Measurements from ENCODE around the gene DDX39A. TPM values are rescaled to one million over a fixed set of nuclear protein-coding genes. Genes with fewer than 3 reads are reported as not detected.

DDX39A gene
- total and polyA plus RNA-seq, 2 donors (not counting 1 experiment from before 2014, with no cell fraction given), result 178 to 393 TPM

GRCh38 chr19:14413693-14414181, 5.4 kb downstream of the DDX39A start:
- TF ChIP-seq CTCF (IDR thresholded peaks at IDR 0.05) (no peak), EZH2 (IDR thresholded peaks at IDR 0.05; ENCODE audit: borderline replicate concordance, insufficient read depth, low read depth, low read length, poor library complexity, severe bottlenecking) (no peak)
- no peak overlapping the region for H3K9ac ChIP-seq (ENCODE audit: low read length)
- ATAC-seq (ENCODE audit: low read depth) (no peak), DNase-seq (peak; percentile 42)
- no peak overlapping the region for H2AFZ ChIP-seq (ENCODE audit: insufficient read depth, low read depth, low read length, poor library complexity, severe bottlenecking)
- ChIA-PET POLR2A (interaction anchor here (0.6 to 0.7 kb wide), 2 partner anchors 32 to 1321 kb away, joined by 3 read pairs; partner anchors contain the start of gene ADGRE5), CTCF (interaction anchor here (1.4 to 1.8 kb wide), 3 partner anchors 51 to 65 kb away, joined by 4 to 7 read pairs (median 5); no protein-coding TSS in a partner anchor)
- 100% methylated on average over 1 of the region's 3 CpGs for WGBS (ENCODE audit: insufficient coverage)
- H4K20me1 ChIP-seq (ENCODE audit: control insufficient read depth, insufficient read depth, low read length, poor library complexity, severe bottlenecking), result peaks cover 98% of the 10 kb centered on the region
- H3K4me2 ChIP-seq (replicated peaks; ENCODE audit: low read depth, low read length, poor library complexity, severe bottlenecking), result no peak overlapping the region
- peaks cover 0 to 7% (median 0%) of the 10 kb centered on the region in 3 donors for H3K9me3 ChIP-seq (ENCODE audit: control extremely low read depth in 1 of 3, control insufficient read depth in 2 of 3, insufficient read depth in 1 of 3, low read length in 2 of 3)
- intact Hi-C loops (cut with micrococcal nuclease), result no loop called here
- H3K27me3 ChIP-seq (replicated peaks in 1 of 4; ENCODE audit: control extremely low read depth in 1 of 4, control insufficient read depth in 3 of 4, insufficient read depth in 4 of 4, low read length in 3 of 4), result no peaks in the 10 kb centered on the region
- H3K27ac ChIP-seq (ENCODE audit: low read length in 2 of 2), result no peak overlapping the region
- H3K27ac Mint-ChIP-seq, result peak overlapping the region; percentile 60
- no peak overlapping the region for H3K4me3 ChIP-seq (ENCODE audit: control extremely low read depth in 1 of 5, extremely low read depth in 1 of 5, insufficient read depth in 1 of 5, low read depth in 2 of 5, low read length in 4 of 5)
- H3K4me1 Mint-ChIP-seq, result peaks cover 62% of the 10 kb centered on the region
- peaks cover 0 to 73% of the 10 kb centered on the region in 2 experiments for H3K36me3 ChIP-seq (replicated peaks in 1 of 2; ENCODE audit: control extremely low read depth in 1 of 2, control insufficient read depth in 1 of 2, extremely low read depth in 1 of 2, insufficient read depth in 2 of 2, low read length in 1 of 2)
- peaks cover 83% of the 10 kb centered on the region for H3K79me2 ChIP-seq (ENCODE audit: control insufficient read depth, insufficient read depth, low read length)
- peak overlapping the region; percentile 13 for H3K4me3 Mint-ChIP-seq
- H3K9me3 Mint-ChIP-seq (ENCODE audit: insufficient read depth), result no peaks in the 10 kb centered on the region
- peaks cover 42 to 69% of the 10 kb centered on the region in 2 donors for H3K4me1 ChIP-seq (ENCODE audit: control insufficient read depth in 2 of 2, insufficient read depth in 2 of 2, low read length in 2 of 2)
- H3K27me3 Mint-ChIP-seq, result no peaks in the 10 kb centered on the region

- Mint-ChIP-seq H3K9me3 (ENCODE audit: insufficient read depth) (no peaks in the 10 kb centered on the region), H3K4me1 (peaks cover 64% of the 10 kb centered on the region), H3K27me3 (no peaks in the 10 kb centered on the region), H3K27ac (peak overlapping the region; percentile 60), H3K4me3 (no peak overlapping the region)
- Histone ChIP-seq H3K79me2 (ENCODE audit: control insufficient read depth, insufficient read depth, low read length) (peaks cover 77% of the 10 kb centered on the region), H2AFZ (ENCODE audit: insufficient read depth, low read depth, low read length, poor library complexity, severe bottlenecking) (no peak overlapping the region), H3K27ac (ENCODE audit: low read length in 2 of 2) (no peak overlapping the region), H3K36me3 (replicated peaks in 1 of 2; ENCODE audit: control extremely low read depth in 1 of 2, control insufficient read depth in 1 of 2, extremely low read depth in 1 of 2, insufficient read depth in 2 of 2, low read length in 1 of 2) (peaks cover 0 to 79% of the 10 kb centered on the region in 2 experiments), H3K4me3 (ENCODE audit: control extremely low read depth in 1 of 5, extremely low read depth in 1 of 5, insufficient read depth in 1 of 5, low read depth in 2 of 5, low read length in 4 of 5) (no peak overlapping the region), H3K4me2 (replicated peaks; ENCODE audit: low read depth, low read length, poor library complexity, severe bottlenecking) (no peak overlapping the region), H3K9me3 (ENCODE audit: control extremely low read depth in 1 of 3, control insufficient read depth in 2 of 3, insufficient read depth in 1 of 3, low read length in 2 of 3) (peaks cover 0 to 7% (median 0%) of the 10 kb centered on the region in 3 donors), H3K9ac (ENCODE audit: low read length) (no peak overlapping the region), H4K20me1 (ENCODE audit: control insufficient read depth, insufficient read depth, low read length, poor library complexity, severe bottlenecking) (peaks cover 98% of the 10 kb centered on the region), H3K27me3 (replicated peaks in 1 of 4; ENCODE audit: control extremely low read depth in 1 of 4, control insufficient read depth in 3 of 4, insufficient read depth in 4 of 4, low read length in 3 of 4) (no peaks in the 10 kb centered on the region), H3K4me1 (ENCODE audit: control insufficient read depth in 2 of 2, insufficient read depth in 2 of 2, low read length in 2 of 2) (peaks cover 42 to 63% of the 10 kb centered on the region in 2 donors)
- POLR2A ChIA-PET, result no interaction called here
- TF ChIP-seq CTCF (IDR thresholded peaks at IDR 0.05) (no peak), EZH2 (IDR thresholded peaks at IDR 0.05; ENCODE audit: borderline replicate concordance, insufficient read depth, low read depth, low read length, poor library complexity, severe bottlenecking) (no peak)
- ATAC-seq (ENCODE audit: low read depth) (no peak), DNase-seq (peak; percentile 48)
- CTCF ChIA-PET, result interaction anchor here (0.6 to 1.8 kb wide), 4 partner anchors 51 to 1203 kb away, joined by 3 to 7 read pairs (median 4); no protein-coding TSS in a partner anchor
- intact Hi-C loops (cut with micrococcal nuclease), result no loop called here
- 95% methylated on average over 11 of the region's 15 CpGs for WGBS (ENCODE audit: insufficient coverage)
Measured at GRCh38 chr19:14412996-14413692, 6.0 kb downstream of the DDX39A start.
